Vagina (tissue), 2 donors: Measurements from ENCODE around the gene WRAP53. TPM values are rescaled to one million over a fixed set of nuclear protein-coding genes. Genes with fewer than 3 reads are reported as not detected.

ENCODE experiments used
- DNase-seq, 2 donors: peaks; one replicate each; pipeline ENCODE4 v3.0.0-alpha.2; 2017; ENCODE audit errors: extremely low spot score in 2 of 2
- H3K27ac ChIP-seq: fragments of 200-600 bp; sonication (generic); one replicate; pipeline ENCODE4 v1.5.1; 2019
- H3K27me3 ChIP-seq: fragments of 200-600 bp; sonication (generic); one replicate; pipeline ENCODE4 v1.5.1; 2019
- H3K36me3 ChIP-seq, 2 donors: fragments of 200-600 bp; sonication (generic); one replicate each; pipeline ENCODE4 v1.5.1; 2017 to 2019
- H3K4me1 ChIP-seq: fragments of 200-600 bp; sonication (generic); one replicate; pipeline ENCODE4 v1.5.1; 2019
- H3K4me3 ChIP-seq, 2 donors: fragments of 200-600 bp; sonication (generic); 1 replicate in 1 of 2; 2 replicates in 1 of 2; pipeline ENCODE4 v1.5.1; 2016 to 2019
- H3K9me3 ChIP-seq: fragments of 200-600 bp; sonication (generic); one replicate; pipeline ENCODE4 v1.5.1; 2019
- POLR2A ChIP-seq, 2 donors: fragments of 450-650 bp; IDR thresholded peaks; one replicate each; pipeline ENCODE4 v1.6.1; 2017; ENCODE audit warnings: antibody characterized with exemption in 2 of 2, mild to moderate bottlenecking in 2 of 2, moderate library complexity in 2 of 2
- POLR2AphosphoS5 ChIP-seq, 2 donors: sonication (generic); formaldehyde crosslinking; IDR thresholded peaks; one replicate each; pipeline ENCODE4 v1.9.0; 2017; ENCODE audit warnings: antibody characterized with exemption in 2 of 2, mild to moderate bottlenecking in 2 of 2, low read depth in 1 of 2; ENCODE audit not compliant: insufficient read depth in 1 of 2
- intact Hi-C: fragments of 100-400 bp; cut with DNase I; formaldehyde crosslinking; loops from one replicate; pipeline ENCODE4 v1.15.1; 2023
- total RNA-seq: library from RNA; depleted of rRNA; stranded (reverse); fragments of >200 nt; gene quantifications from one replicate; pipeline ENCODE4 v1.2.3, GENCODE V29; 2016
- TF ChIP-seq, protein P1 (sequence below), 3 experiments: fragments of 450-650 bp in 2 of 3; fragments of 200-600 bp in 1 of 3; sonication (generic) in 1 of 3; IDR thresholded peaks; one replicate each; pipeline ENCODE4 v1.5.1; 2017 to 2019; ENCODE audit warnings: antibody characterized with exemption in 3 of 3, mild to moderate bottlenecking in 2 of 3, moderate library complexity in 2 of 3

WRAP53 gene
- total RNA-seq, 1 donor from 2014 or later: 7.6 TPM

DNA sequence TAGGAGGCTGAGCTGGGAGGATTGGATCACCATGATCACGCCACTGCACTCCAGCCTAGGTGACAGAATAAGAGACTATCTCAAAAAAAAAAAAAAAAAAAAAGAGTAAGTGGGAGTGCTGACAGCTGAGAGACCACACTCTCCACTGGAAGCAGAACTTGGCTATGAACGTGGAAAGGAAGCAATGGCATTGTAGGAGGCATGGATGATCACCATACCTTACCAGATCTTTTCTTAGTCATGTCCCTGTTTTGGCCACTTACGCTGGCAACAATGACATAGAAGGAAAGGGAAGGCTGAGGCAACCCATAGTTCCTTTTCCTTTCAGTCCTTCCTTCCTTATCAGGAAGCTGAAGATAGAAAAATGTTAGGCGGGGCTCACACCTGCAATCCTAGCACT lies 41.3 kb upstream of the WRAP53 start:
- H3K4me1 ChIP-seq: peaks cover 22% of the 10 kb centered on the region
- H3K27me3 ChIP-seq: peaks cover 12% of the 10 kb centered on the region
- TF ChIP-seq, protein P1, sequence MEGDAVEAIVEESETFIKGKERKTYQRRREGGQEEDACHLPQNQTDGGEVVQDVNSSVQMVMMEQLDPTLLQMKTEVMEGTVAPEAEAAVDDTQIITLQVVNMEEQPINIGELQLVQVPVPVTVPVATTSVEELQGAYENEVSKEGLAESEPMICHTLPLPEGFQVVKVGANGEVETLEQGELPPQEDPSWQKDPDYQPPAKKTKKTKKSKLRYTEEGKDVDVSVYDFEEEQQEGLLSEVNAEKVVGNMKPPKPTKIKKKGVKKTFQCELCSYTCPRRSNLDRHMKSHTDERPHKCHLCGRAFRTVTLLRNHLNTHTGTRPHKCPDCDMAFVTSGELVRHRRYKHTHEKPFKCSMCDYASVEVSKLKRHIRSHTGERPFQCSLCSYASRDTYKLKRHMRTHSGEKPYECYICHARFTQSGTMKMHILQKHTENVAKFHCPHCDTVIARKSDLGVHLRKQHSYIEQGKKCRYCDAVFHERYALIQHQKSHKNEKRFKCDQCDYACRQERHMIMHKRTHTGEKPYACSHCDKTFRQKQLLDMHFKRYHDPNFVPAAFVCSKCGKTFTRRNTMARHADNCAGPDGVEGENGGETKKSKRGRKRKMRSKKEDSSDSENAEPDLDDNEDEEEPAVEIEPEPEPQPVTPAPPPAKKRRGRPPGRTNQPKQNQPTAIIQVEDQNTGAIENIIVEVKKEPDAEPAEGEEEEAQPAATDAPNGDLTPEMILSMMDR (IDR thresholded peaks at IDR 0.05): no peak
- no peak for TF ChIP-seq POLR2AphosphoS5 (IDR thresholded peaks at IDR 0.05; ENCODE audit: insufficient read depth in 1 of 2, low read depth in 1 of 2)
- no peak for TF ChIP-seq POLR2A (IDR thresholded peaks at IDR 0.05)
- H3K9me3 ChIP-seq: no peaks in the 10 kb centered on the region
- no peaks in the 10 kb centered on the region for H3K36me3 ChIP-seq
- H3K4me3 ChIP-seq: no peak overlapping the region
- DNase-seq: no peak
- intact Hi-C loops: no loop called here
- H3K27ac ChIP-seq: no peak overlapping the region

GRCh38 chr17:7650509-7651096 lies 37.7 kb upstream of the WRAP53 start, which contains the start of gene ATP1B2:
ATP1B2 (plus strand) TSS chr17:7650926; CDS start chr17:7651519, 593 bp downstream.
- Histone ChIP-seq H3K9me3 (no peaks in the 10 kb centered on the region), H3K27me3 (peaks cover 14% of the 10 kb centered on the region), H3K27ac (peak within 1 kb of the TSS; percentile 73), H3K4me1 (peaks cover 24% of the 10 kb centered on the region), H3K36me3 (no peaks in the 10 kb centered on the region), H3K4me3 (peak within 1 kb of the TSS; percentile 51 to 62)
- TF ChIP-seq, protein P1 (IDR thresholded peaks at IDR 0.05): no peak
- peak in 1 of 2 donors; percentile 50 for TF ChIP-seq POLR2AphosphoS5 (IDR thresholded peaks at IDR 0.05; ENCODE audit: insufficient read depth in 1 of 2, low read depth in 1 of 2)
- no peak for TF ChIP-seq POLR2A (IDR thresholded peaks at IDR 0.05)
- intact Hi-C loops: no loop called here
- DNase-seq: no peak

DNA sequence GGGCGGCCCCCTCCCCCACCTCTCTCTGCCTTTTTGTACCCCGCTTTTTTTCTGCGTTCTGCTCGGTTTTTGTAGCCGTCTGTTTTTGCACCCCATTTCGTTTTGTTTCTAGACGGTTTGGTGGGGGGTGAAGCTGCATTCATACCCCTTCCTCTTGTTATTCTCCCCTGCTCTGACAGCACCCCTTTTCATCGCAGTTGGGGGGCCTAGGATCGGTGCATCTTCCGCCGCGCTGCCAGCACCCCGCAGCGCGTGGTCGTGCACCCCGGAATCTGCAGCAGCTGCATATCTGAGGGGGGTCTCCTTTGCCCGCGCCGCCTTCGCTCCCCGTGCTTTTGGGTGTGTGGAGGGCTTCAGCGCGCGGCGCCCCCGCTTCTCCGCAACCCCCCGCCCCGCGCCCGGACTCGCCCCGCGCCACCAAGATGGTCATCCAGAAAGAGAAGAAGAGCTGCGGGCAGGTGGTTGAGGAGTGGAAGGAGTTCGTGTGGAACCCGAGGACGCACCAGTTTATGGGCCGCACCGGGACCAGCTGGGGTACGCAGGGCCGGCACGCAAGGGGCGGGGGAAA lies 37.1 kb upstream of the WRAP53 start:
- H3K27me3 ChIP-seq: peaks cover 14% of the 10 kb centered on the region
- no peaks in the 10 kb centered on the region for H3K9me3 ChIP-seq
- peak overlapping the region; percentile 51 to 62 for H3K4me3 ChIP-seq
- no peak for DNase-seq
- H3K27ac ChIP-seq: peak overlapping the region; percentile 73
- intact Hi-C loops: no loop called here
- no peaks in the 10 kb centered on the region for H3K36me3 ChIP-seq
- peaks cover 24% of the 10 kb centered on the region for H3K4me1 ChIP-seq
- TF ChIP-seq POLR2A (IDR thresholded peaks at IDR 0.05): no peak
- TF ChIP-seq, protein P1 (IDR thresholded peaks at IDR 0.05): no peak
- no peak for TF ChIP-seq POLR2AphosphoS5 (IDR thresholded peaks at IDR 0.05; ENCODE audit: insufficient read depth in 1 of 2, low read depth in 1 of 2)

- TF ChIP-seq, protein P1 (IDR thresholded peaks at IDR 0.05): no peak
- TF ChIP-seq POLR2A (IDR thresholded peaks at IDR 0.05) (no peak), POLR2AphosphoS5 (IDR thresholded peaks at IDR 0.05; ENCODE audit: insufficient read depth in 1 of 2, low read depth in 1 of 2) (no peak)
- intact Hi-C loops: no loop called here
Measured at GRCh38 chr17:7651665-7652387, 36.5 kb upstream of the WRAP53 start.

More at GRCh38 chr17:7651665-7652387, 36.5 kb upstream of the WRAP53 start:
- Histone ChIP-seq H3K9me3 (no peaks in the 10 kb centered on the region), H3K4me1 (peaks cover 24% of the 10 kb centered on the region), H3K27ac (peak overlapping the region; percentile 73), H3K4me3 (peak overlapping the region; percentile 51 to 62), H3K36me3 (no peaks in the 10 kb centered on the region), H3K27me3 (peaks cover 14% of the 10 kb centered on the region)
- no peak for DNase-seq
